NCI-H446 (cell line): ENCODE measurements around the gene PLSCR5.
A peak's percentile ranks its signal among the peaks of the same experiment; 100 is the strongest.

Experiments
- DNase-seq, 2 experiments: peaks; one replicate each; lab custom pipeline; 2025; lab: John Stamatoyannopoulos, UW

PLSCR5 gene

GRCh38 chr3:146605106-146605505, at the start of gene PLSCR5:
Gene PLSCR5 (minus strand): TSS chr3:146605346. CDS start chr3:146605212, 134 bp downstream.
- no peak for DNase-seq

- DNase-seq = no peak
Measured at GRCh38 chr3:146653978-146654377, 48.8 kb upstream of the PLSCR5 start.

DNA sequence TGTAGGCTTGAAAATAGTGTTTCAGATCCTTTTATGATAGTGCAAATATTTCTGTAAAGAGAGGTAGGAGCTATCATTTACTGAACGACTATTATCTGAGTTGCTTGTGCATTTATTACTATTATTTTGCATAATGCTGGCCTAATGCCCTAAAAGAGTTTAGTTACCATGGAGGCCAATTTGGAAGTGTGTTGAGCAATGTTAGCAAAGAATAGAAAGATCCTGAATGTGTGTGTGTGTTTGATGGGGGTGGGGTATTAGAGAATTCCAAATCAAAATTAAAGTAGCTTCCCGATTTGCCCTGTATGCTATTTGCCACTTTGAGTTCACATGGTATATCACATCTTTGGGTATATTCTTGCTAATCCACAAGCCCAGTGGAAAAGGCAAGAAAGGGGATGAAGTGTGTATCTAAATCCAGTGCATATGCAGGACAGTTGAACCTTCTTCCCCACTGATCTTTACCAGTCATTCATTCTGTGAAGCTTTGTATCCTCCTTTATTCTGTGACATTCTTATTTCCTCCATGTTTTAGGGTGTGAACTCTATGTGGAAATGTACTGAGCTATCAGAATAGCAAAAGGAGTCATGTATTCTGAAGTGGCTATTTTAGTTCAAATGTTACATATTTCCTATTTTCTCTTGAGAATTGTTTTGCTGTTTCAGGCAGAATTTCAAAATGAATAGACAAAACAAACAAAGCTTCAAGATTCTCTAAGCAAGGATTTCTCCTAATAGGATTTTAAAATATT, 45.7 kb upstream of the PLSCR5 start:
- DNase-seq = no peak

GRCh38 chr3:146646261-146646660, 41.1 kb upstream of the PLSCR5 start:
- DNase-seq = no peak

DNA sequence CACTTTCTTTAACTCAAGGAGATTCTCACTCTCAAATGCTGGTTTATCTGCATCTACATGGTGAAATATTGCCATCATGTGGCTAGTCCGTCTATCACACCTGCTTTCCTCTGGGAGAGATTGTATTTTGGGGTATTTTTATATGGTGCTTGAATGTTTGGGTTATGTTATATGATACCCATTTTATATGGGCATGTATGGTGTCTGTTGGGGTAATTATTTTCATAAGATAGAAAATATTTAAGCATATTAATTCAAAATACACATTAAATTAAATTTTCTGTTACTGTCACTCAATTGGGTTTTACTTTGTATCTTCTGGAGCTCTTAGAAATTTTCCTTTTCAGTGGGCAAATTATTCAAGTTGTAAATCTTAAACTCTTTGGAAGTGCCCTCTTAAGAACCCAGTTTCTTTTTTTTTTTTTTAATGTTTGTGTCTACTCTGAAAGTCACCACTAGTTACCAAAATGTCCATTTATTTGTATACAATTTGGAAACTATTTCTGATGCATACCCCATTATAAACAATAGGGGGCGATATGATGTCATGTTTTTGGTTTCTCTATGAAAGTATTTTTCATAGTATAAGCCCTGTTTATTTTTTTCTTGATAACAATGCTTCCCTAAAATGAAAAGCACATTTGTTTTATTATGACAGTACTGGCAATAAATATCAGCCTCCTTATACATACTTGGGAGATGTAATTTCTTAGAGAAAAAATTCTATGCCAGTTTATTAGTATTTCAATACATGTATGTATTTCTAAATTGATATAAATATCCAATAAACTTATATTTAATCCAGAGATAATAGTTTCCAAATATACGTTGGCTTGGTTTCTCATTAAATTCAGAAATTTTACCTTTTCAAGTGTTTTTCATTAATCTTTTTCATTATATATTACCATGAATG, 36.1 kb upstream of the PLSCR5 start:
- DNase-seq = peak; percentile 31 to 46

DNA sequence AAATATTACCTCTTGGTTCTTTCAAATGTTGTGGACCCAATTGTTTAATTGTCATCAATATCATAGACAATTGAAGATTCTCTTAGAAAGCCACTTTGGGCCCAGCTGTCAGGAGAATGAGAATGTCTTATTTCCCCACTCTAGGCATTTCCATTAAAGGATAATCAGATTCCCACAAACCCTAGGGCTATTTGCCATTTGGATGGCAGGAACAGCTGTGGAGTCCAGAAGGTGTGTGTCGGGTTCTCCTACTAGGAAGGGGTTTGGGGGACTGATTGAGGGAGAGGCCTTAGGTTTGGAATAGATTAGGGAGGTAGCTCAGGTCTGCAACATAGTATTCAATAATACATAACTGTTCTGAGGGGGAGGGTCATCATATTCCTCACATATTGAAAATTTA, 35.2 kb upstream of the PLSCR5 start:
- no peak for DNase-seq

DNA sequence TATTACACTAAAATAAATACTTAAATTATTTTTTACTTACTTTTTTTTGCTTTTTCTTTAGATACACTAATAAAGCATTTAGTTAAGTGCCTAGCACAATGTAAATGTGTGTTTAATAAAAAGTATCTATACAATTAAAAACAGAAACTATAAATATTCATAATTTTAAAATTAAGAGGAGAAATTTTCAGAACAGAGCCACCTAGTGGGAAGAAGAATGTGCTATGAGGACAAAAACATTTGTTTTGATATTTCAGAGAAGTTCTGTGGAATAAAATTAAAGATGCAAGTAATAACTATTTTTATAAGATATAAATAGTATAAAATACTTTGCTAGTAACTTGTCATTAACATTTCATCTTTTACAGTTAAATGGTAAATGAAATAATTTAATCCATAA, 33.6 kb upstream of the PLSCR5 start:
- DNase-seq = no peak

DNA sequence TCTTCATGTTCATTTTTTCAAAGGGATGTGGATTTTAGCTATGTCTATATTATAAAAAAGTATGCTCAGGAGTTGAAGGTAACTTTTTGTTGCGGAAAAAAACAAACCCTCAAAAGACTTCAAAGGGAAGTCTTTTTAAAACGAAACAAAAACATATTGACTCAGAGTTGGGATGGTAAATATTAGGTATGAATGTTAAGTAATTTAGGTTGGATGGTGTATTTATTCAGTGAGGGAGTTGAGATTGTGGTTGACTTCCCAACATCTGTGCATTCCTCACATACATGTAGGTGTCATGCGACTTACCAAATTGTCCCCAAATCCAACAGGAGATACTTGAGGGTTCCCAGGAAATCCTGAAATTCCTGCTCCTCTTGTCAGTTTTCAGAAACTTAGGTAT, 32.7 kb upstream of the PLSCR5 start:
- no peak for DNase-seq

DNA sequence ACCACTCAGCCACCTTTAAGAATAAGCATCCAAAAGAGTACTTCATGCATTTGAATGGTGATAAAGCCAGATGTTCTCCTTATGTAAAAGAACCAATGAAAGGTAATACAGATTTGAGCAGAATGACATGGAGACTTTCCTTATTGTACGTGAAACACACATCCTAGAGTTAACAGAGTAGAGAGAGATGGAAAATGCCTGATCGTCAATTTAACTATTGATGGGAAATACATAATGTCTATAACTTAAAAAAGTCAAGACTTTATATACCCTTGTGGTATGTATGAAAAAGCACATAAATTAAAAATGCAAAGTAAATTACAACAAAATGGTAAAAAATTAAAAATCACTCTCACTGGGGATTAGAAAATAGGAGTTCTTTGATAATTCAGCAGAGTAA, 31.7 kb upstream of the PLSCR5 start:
- no peak for DNase-seq

DNA sequence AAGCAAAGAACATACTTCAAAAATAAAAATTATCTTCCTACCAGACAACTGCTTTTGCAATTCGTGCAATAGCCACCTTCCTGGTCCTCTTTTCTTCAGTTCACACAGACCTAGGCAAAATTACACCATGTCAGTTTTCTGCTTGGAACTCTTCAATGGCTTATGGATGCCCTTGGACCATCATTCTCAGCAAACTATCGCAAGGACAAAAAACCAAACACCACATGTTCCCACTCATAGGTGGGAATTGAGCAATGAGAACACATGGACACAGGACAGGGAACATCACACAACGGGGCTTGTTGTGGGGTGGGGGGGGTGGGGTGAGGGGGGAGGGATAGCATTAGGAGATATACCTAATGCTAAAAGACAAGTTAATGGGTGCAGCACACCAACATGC, 29.2 kb upstream of the PLSCR5 start:
- no peak for DNase-seq

- no peak for DNase-seq
Measured at GRCh38 chr3:146628671-146629070, 23.5 kb upstream of the PLSCR5 start.

DNA sequence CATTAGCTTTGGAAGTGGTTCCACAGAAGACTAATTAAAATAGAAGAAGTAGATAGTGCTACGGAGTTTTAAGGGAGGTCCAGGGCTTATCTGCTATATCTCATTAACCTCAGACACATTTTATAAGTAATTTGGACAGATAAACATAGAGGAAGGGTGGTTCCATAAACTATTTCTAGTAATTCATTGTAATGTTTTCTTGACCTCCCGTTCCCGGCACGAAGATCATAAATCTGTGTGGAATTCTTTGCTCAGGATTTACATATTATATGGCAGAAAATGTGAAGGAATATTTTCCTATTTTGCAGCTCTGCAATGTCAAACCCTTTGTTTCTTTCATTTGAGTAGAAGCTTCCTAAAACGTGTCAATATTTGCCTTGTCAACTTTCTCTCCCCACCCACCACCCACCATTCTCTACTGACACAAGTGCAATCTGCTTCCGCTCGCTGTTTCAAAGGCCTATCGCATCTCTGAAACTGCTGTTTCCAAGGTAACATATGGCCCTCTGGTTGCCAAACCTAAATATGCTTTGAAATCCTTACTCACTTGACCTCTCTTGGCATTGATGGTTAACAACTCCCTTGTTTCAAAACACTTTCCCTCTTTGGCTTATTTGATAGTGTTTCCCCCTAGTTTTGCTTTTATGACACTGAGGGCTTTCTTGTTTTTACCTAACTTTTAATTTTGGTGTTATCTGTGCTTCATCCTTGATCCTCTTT, 21.4 kb upstream of the PLSCR5 start:
- peak in 1 of 2 experiments; percentile 30 for DNase-seq

DNA sequence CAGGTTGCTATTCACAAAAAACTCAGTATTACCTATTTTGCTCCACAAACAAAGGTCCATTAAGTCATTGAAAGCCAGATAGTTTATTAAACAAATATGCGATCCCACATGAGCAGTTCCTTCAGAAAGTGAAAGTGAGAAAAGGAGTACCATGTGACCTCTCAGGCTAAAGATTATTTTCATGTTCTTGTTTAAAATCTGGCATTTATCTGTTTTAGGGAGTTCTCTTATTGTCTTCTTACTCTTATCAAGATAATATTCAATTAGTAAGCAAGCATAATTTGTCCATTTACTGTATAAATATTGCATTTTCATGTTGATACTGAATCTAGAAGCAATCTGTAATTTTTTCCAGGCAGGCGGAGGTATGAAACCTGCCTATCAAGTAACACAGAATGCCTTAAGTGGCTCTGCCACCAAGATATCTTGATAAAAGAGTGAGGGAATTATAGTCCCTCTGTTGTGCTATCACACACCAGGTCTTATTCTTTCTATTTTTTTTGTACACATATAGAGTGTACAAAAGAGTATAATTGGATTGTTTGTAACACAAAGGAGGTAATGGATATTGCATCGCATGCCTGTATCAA, 20.1 kb upstream of the PLSCR5 start:
- DNase-seq = no peak

GRCh38 chr3:146621723-146622122, 16.6 kb upstream of the PLSCR5 start:
- DNase-seq = no peak

DNA sequence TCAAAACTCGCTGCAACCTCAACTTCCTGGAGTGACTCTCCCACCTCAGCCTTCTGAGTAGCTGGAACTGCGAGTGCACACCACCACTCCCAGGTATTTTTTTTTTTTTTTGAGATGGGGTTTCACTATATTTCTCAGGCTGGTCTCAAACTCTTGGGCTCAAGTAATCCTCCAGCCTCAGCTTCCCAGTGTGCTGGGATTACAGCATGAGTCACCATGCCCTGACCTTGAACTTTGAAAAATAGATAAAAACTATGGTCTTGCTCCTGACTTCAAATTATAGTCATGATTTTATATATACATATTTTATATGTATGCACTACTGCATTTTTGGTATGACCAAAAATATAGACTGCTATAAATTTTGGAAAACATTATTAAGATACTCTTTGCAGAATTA, 6.9 kb upstream of the PLSCR5 start:
- no peak for DNase-seq

- DNase-seq = no peak
Measured at GRCh38 chr3:146611096-146611495, 6.0 kb upstream of the PLSCR5 start.

- peak in 1 of 2 experiments; percentile 45 for DNase-seq
Measured at GRCh38 chr3:146598535-146598934, 6.6 kb downstream of the PLSCR5 start.

GRCh38 chr3:146594843-146595482, 10.2 kb downstream of the PLSCR5 start:
- peak; percentile 3 to 6 for DNase-seq

DNA sequence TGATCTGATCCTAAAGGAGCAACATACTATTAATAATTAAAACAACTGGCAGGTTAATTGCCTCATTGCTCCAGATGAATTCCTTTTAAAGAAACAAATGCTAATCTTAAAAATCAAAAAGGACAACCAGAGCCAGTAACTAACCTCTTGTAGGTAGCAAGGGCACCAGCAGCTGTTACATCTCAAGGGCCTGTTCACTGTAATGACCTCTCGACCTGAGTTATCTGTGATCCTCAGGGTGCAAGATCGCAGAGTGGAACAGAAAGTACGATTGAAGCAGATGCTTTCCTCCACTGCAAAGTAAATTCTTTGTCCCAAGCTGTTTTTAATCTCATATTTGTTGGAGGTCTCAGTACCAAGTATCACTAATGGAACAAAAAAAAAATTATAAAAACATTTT, 11.4 kb downstream of the PLSCR5 start:
- DNase-seq = no peak

DNA sequence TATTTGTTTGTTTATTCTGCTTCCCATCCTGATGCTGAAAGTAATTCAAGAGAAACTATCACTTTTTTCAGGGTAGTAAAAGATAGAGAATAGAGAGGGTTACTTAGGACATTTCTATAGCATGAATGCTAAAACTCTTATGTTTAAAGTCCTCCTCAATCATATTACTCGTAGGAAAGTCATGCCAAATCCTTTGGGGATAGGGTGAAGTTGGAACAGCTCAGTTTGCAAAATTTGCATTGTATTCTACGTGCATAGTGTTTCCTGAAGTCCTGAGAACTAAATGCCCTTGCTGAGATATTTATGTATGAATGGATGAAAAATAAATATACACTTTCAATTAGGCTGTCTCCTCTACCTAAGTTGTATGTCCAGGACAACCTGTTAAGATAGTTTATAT, 14.6 kb downstream of the PLSCR5 start:
- no peak for DNase-seq

DNA sequence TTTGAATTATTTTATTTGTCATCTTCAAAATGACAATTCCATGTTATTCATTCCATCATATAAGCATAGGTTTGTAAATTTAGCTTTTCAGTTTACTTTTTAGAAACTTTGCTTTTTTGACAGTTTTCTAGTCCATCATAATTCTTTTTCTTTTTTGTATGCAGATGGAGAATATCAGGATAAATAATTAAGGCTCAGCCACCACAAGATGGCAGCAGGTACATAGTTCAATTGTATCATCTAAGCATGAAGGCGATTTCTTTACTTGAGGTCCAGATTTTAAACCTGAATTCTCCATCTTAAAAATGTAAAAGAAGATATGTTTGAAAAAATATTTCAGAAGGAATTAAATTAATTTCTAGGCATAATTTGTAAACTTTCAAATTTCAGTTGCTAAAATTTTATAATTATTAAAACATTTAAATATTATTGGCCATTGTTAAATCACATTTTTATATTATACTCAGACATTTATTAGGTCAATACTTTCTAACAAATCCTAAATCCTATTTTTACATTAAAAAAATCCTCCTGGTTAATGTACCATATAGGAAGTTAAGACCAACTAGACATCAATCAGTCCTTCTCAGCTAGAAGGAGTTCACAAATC, 15.1 kb downstream of the PLSCR5 start:
- peak; percentile 2 to 54 for DNase-seq
